Tibial nerve (tissue), 4 donors: ENCODE results near the gene ARMC7.

ENCODE experiments used
- CTCF ChIP-seq, 5 experiments: fragments of 200-600 bp in 3 of 5; fragments of 450-650 bp in 2 of 5; sonication (generic) in 3 of 5; IDR thresholded peaks; one replicate each; pipeline ENCODE4 v1.5.1; 2016 to 2019; ENCODE audit warnings: antibody characterized with exemption in 5 of 5, mild to moderate bottlenecking in 3 of 5, moderate library complexity in 2 of 5
- EP300 ChIP-seq, 2 donors: sonication (generic); formaldehyde crosslinking; IDR thresholded peaks; one replicate each; pipeline ENCODE4 v1.6.1; 2017; ENCODE audit warnings: antibody characterized with exemption in 2 of 2, mild to moderate bottlenecking in 1 of 2
- POLR2A ChIP-seq, 2 donors: fragments of 450-650 bp; IDR thresholded peaks; one replicate each; pipeline ENCODE4 v1.6.1; 2017; ENCODE audit warnings: antibody characterized with exemption in 2 of 2, mild to moderate bottlenecking in 2 of 2, moderate library complexity in 2 of 2

- no peak for TF ChIP-seq CTCF (IDR thresholded peaks at IDR 0.05)
- no peak for TF ChIP-seq POLR2A (IDR thresholded peaks at IDR 0.05)
- TF ChIP-seq EP300 (IDR thresholded peaks at IDR 0.05) = no peak
These were observed 1.6 kb upstream of the ARMC7 start for GRCh38 chr17:75108193-75108592.
